ENCODE measurements around the gene CBY3. TPM values are rescaled to one million over a fixed set of nuclear protein-coding genes. Genes with fewer than 3 reads are reported as not detected.

Gene CBY3
- total and polyA plus RNA-seq, 2 of the 8 experiments (the other 6 are each of a cell fraction or from before 2014, with no cell fraction given): 0.39 TPM

DNA sequence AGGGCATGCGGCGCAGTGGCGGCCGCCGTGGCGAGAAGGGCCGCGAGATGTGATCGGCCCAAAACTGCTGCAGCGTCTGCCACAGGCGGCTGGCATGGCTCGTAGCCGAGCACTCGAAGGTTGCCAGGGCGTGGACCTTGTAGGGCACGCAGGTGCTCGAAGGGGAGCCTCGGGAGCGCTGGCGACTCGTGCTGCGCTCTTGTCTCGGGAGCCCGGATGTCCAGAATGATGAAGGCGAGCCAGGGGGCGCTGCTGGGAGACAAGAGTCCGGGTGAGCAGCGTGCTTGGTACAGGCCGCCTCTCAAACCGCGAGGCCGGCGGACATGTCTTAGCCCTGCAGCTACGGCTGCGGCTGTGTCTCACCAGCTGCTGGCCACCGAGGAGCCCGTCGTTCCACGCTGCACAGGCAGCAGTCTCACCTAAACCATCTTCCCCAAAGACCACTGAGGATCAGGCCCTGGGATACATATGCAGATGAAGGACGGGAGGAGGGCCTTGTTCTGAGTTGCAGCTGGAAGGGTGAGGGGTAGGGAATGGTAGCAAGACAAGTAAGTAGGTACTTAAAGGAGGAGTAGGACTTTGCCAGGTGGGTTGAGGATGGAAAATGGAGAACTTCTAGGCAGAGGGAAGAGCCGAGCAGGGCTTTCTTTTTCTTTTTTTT lies 1.7 kb downstream of the CBY3 start (continued):
- TF ChIP-seq RAD21 (IDR thresholded peaks at IDR 0.05 in 1 of 2, conservative IDR thresholded peaks at IDR 0.05 in 1 of 2; ENCODE audit: low read depth in 2 of 2, low read length in 2 of 2) (peak; percentile 23 to 38; a peak in 3 of 4 replicates), KDM4A (IDR thresholded peaks at IDR 0.05; ENCODE audit: low read depth, low read length, severe bottlenecking) (peak; percentile 65), SIX5 (IDR thresholded peaks at IDR 0.05; ENCODE audit: low read depth, low read length) (no peak), CBX5 (IDR thresholded peaks at IDR 0.05; ENCODE audit: low read depth, low read length) (no peak), SP4 (IDR thresholded peaks at IDR 0.05; ENCODE audit: low read length) (no peak), POU5F1 (IDR thresholded peaks at IDR 0.05; ENCODE audit: low read depth, low read length) (no peak), RBBP5 (IDR thresholded peaks at IDR 0.05; ENCODE audit: borderline replicate concordance, low read depth, low read length) (no peak; the same call in 1 of the 2 replicates), KDM1A (IDR thresholded peaks at IDR 0.05; ENCODE audit: borderline replicate concordance, low read length) (peak; percentile 72; the same call in 1 of the 2 replicates), SRF (IDR thresholded peaks at IDR 0.05; ENCODE audit: low read depth, low read length) (no peak), CHD2 (IDR thresholded peaks at IDR 0.05; ENCODE audit: low read length) (no peak; the same call in 1 of the 2 replicates), GABPA (IDR thresholded peaks at IDR 0.05; ENCODE audit: borderline replicate concordance, insufficient read depth, low read length) (no peak), CREB1 (IDR thresholded peaks at IDR 0.05) (0 out of 2 replicates have a peak, but pooled peaks have one; percentile 11), EP300 (IDR thresholded peaks at IDR 0.05; ENCODE audit: borderline replicate concordance in 1 of 2, low read depth in 2 of 2, low read length in 2 of 2) (no peak), JUND (IDR thresholded peaks at IDR 0.05; ENCODE audit: low read length) (no peak), HDAC2 (IDR thresholded peaks at IDR 0.05; ENCODE audit: borderline replicate concordance in 1 of 2, low read depth in 2 of 2, low read length in 2 of 2) (no peak; a peak in 1 of 4 replicates), NRF1 (IDR thresholded peaks at IDR 0.05; ENCODE audit: low read depth, low read length) (no peak)
- TF ChIP-seq, protein P1, sequence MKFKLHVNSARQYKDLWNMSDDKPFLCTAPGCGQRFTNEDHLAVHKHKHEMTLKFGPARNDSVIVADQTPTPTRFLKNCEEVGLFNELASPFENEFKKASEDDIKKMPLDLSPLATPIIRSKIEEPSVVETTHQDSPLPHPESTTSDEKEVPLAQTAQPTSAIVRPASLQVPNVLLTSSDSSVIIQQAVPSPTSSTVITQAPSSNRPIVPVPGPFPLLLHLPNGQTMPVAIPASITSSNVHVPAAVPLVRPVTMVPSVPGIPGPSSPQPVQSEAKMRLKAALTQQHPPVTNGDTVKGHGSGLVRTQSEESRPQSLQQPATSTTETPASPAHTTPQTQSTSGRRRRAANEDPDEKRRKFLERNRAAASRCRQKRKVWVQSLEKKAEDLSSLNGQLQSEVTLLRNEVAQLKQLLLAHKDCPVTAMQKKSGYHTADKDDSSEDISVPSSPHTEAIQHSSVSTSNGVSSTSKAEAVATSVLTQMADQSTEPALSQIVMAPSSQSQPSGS (IDR thresholded peaks at IDR 0.05; ENCODE audit: low read length): no peak
